Body of pancreas (tissue), 4 donors: ENCODE data around the gene GLCCI1.

Source experiments
- CTCF ChIP-seq, 7 experiments: fragments of 450-650 bp in 4 of 7; fragments of 200-600 bp in 3 of 7; sonication (generic) in 3 of 7; IDR thresholded peaks; one replicate each; pipeline ENCODE4 v1.5.1; 2016 to 2019; ENCODE audit warnings: antibody characterized with exemption in 7 of 7
- POLR2A ChIP-seq, 3 donors: fragments of 450-650 bp; IDR thresholded peaks; one replicate each; pipeline ENCODE4 v1.6.1; 2016; ENCODE audit warnings: antibody characterized with exemption in 3 of 3, mild to moderate bottlenecking in 2 of 3

- TF ChIP-seq CTCF (IDR thresholded peaks at IDR 0.05) (no peak), POLR2A (IDR thresholded peaks at IDR 0.05) (no peak)
These were observed 96.2 kb downstream of the GLCCI1 start for GRCh38 chr7:8064828-8065227.
